Measurements from ENCODE around the gene OSM.

- no peak for TF ChIP-seq CTCF (IDR thresholded peaks at IDR 0.05 in 2 of 3, conservative IDR thresholded peaks at IDR 0.05 in 1 of 3; ENCODE audit: borderline replicate concordance in 1 of 3, insufficient read depth in 1 of 3, low read depth in 2 of 3, low read length in 2 of 3)
- no peak for TF ChIP-seq POLR2A (IDR thresholded peaks at IDR 0.05; ENCODE audit: borderline replicate concordance, extremely low read depth, insufficient read depth, insufficient read length)
- TF ChIP-seq POLR2AphosphoS5 (IDR thresholded peaks at IDR 0.05; ENCODE audit: low read depth, low read length) = no peak
Measured at GRCh38 chr22:30283342-30283741, 16.7 kb upstream of the OSM start.

Data from HCT116 (cell line).